Mesenchymal stem cell (in vitro differentiated cells and primary cell): ENCODE data around the gene NTRK3.

ENCODE experiments used
- DNase-seq: peaks from one replicate; pipeline ENCODE4 v3.0.0-alpha.2; 2013
- H2AFZ ChIP-seq: one replicate; pipeline ENCODE4 v1.6.1; 2013; ENCODE audit warnings: low read depth, mild to moderate bottlenecking, control low read depth, inconsistent platforms, low read length, moderate library complexity
- H2AK5ac ChIP-seq: 2 replicates; pipeline ENCODE4 v1.6.1; 2013; ENCODE audit warnings: low read length, moderate library complexity, mild to moderate bottlenecking, inconsistent platforms; ENCODE audit not compliant: severe bottlenecking
- H2BK120ac ChIP-seq: one replicate; pipeline ENCODE4 v1.6.1; 2013; ENCODE audit warnings: low read depth, mild to moderate bottlenecking, inconsistent platforms, low read length, moderate library complexity
- H2BK12ac ChIP-seq, 2 experiments: one replicate each; pipeline ENCODE4 v1.6.1; 2013; ENCODE audit warnings: inconsistent platforms in 2 of 2, low read length in 2 of 2, mild to moderate bottlenecking in 2 of 2, moderate library complexity in 2 of 2, control low read depth in 1 of 2
- H2BK15ac ChIP-seq: one replicate; pipeline ENCODE4 v1.6.1; 2013; ENCODE audit warnings: mild to moderate bottlenecking, low read depth, inconsistent platforms; ENCODE audit not compliant: poor library complexity, severe bottlenecking
- H2BK5ac ChIP-seq: 2 replicates; pipeline ENCODE4 v1.6.1; 2013; ENCODE audit warnings: low read depth, mild to moderate bottlenecking, low read length, control low read depth, inconsistent platforms; ENCODE audit not compliant: poor library complexity, severe bottlenecking
- H3K14ac ChIP-seq, 2 experiments: one replicate each; pipeline ENCODE4 v1.6.1; 2013; ENCODE audit warnings: inconsistent platforms in 2 of 2, low read length in 2 of 2, control low read depth in 1 of 2, mild to moderate bottlenecking in 1 of 2, moderate library complexity in 1 of 2
- H3K18ac ChIP-seq, 2 experiments: one replicate each; pipeline ENCODE4 v1.6.1; 2013; ENCODE audit warnings: inconsistent platforms in 2 of 2, low read length in 2 of 2, control low read depth in 1 of 2, low read depth in 1 of 2, mild to moderate bottlenecking in 1 of 2
- H3K23ac ChIP-seq, 2 experiments: one replicate each; pipeline ENCODE4 v1.6.1; 2013; ENCODE audit warnings: inconsistent platforms in 2 of 2, low read length in 2 of 2, mild to moderate bottlenecking in 2 of 2, moderate library complexity in 2 of 2, control low read depth in 1 of 2
- H3K27ac ChIP-seq: 2 replicates; pipeline ENCODE4 v1.5.1; 2013; ENCODE audit warnings: mild to moderate bottlenecking, moderate library complexity, low read length, control low read depth, inconsistent platforms; ENCODE audit not compliant: poor library complexity, severe bottlenecking
- H3K27me3 ChIP-seq, 2 experiments: 2 replicates each; pipeline versions ENCODE4 v1.6.1 to v1.7.0; 2013; ENCODE audit warnings: low read length in 2 of 2, mild to moderate bottlenecking in 2 of 2, moderate library complexity in 2 of 2, control low read depth in 1 of 2, inconsistent platforms in 1 of 2; ENCODE audit not compliant: control insufficient read depth in 1 of 2, insufficient read depth in 1 of 2
- H3K36me3 ChIP-seq, 2 experiments: 2 replicates each; pipeline versions ENCODE4 v1.6.1 to v1.7.0; 2013; ENCODE audit warnings: low read length in 2 of 2, control low read depth in 1 of 2, inconsistent platforms in 1 of 2, low read depth in 1 of 2, mild to moderate bottlenecking in 1 of 2; ENCODE audit not compliant: insufficient read depth in 2 of 2, control insufficient read depth in 1 of 2
- H3K4ac ChIP-seq, 2 experiments: one replicate each; pipeline ENCODE4 v1.6.1; 2013; ENCODE audit warnings: inconsistent platforms in 2 of 2, low read length in 2 of 2, mild to moderate bottlenecking in 2 of 2, moderate library complexity in 2 of 2, control low read depth in 1 of 2, low read depth in 1 of 2
- H3K4me1 ChIP-seq: 2 replicates; pipeline ENCODE4 v1.6.1; 2013; ENCODE audit warnings: low read depth, low read length, control low read depth; ENCODE audit not compliant: control insufficient read depth, insufficient read depth
- H3K4me2 ChIP-seq: 2 replicates; pipeline ENCODE4 v1.6.1; 2013; ENCODE audit warnings: low read length, mild to moderate bottlenecking, inconsistent platforms; ENCODE audit not compliant: poor library complexity, severe bottlenecking
- H3K4me3 ChIP-seq, 2 experiments: 2 replicates each; pipeline versions ENCODE4 v1.5.1 to v1.7.0; 2013; ENCODE audit warnings: low read length in 2 of 2, mild to moderate bottlenecking in 2 of 2, control low read depth in 1 of 2, low read depth in 1 of 2; ENCODE audit not compliant: insufficient read depth in 1 of 2
- H3K79me1 ChIP-seq: replicated peaks from 2 replicates; pipeline ENCODE4 v1.6.1; 2013; ENCODE audit warnings: mild to moderate bottlenecking, control low read depth, low read length, inconsistent platforms; ENCODE audit not compliant: poor library complexity, severe bottlenecking
- H3K9ac ChIP-seq: 2 replicates; pipeline ENCODE4 v1.7.0; 2013; ENCODE audit warnings: mild to moderate bottlenecking, low read length, moderate library complexity
- H3K9me3 ChIP-seq: 2 replicates; pipeline ENCODE4 v1.7.0; 2013; ENCODE audit warnings: mild to moderate bottlenecking, low read length; ENCODE audit not compliant: control insufficient read depth
- H4K8ac ChIP-seq: one replicate; pipeline ENCODE4 v1.6.1; 2013; ENCODE audit warnings: inconsistent platforms, mild to moderate bottlenecking, low read length, moderate library complexity
- H4K91ac ChIP-seq: one replicate; pipeline ENCODE4 v1.6.1; 2013; ENCODE audit warnings: mild to moderate bottlenecking, low read length, inconsistent platforms
- WGBS: methylation state at CpG from one replicate; pipeline ENCODE4 v1.1.7; 2013; ENCODE audit warnings: mixed read lengths; 5-methylcytosine and 5-hydroxymethylcytosine counted together

Gene NTRK3

DNA sequence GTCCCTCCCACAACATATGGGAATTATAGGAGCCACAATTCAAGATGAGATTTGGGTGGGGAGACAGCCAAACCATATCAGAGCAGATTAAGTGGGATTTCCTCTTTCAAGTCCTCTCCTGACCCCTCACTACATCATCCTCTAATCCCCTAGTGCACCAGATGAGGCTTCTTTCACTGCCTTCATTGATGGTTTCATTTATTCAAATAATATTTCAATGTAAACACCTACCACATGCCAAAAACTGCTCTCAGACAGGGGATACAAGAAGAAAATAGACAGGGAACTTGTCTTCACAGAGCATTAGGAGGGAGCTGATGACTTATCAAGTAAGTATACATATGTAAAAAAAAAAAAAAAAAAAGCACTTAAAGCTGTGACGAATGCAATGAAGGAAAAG, 180.2 kb downstream of the NTRK3 start:
- no peak overlapping the region for H3K4ac ChIP-seq
- WGBS, result 43% methylated on average over 1 of the region's 1 CpG
- H2AFZ ChIP-seq, result no peak overlapping the region
- no peak overlapping the region for H2BK5ac ChIP-seq
- no peak overlapping the region for H2AK5ac ChIP-seq
- no peak overlapping the region for H4K8ac ChIP-seq
- no peaks in the 10 kb centered on the region for H3K4me1 ChIP-seq
- no peak overlapping the region for H3K4me2 ChIP-seq
- peaks cover 0 to 50% of the 10 kb centered on the region in 2 experiments for H3K27me3 ChIP-seq
- no peak overlapping the region for H2BK120ac ChIP-seq
- DNase-seq, result no peak
- H3K18ac ChIP-seq, result no peak overlapping the region
- no peak overlapping the region for H3K4me3 ChIP-seq
- no peaks in the 10 kb centered on the region for H3K79me1 ChIP-seq
- no peak overlapping the region for H3K27ac ChIP-seq
- no peaks in the 10 kb centered on the region for H3K9me3 ChIP-seq
- H2BK15ac ChIP-seq, result no peak overlapping the region
- H3K23ac ChIP-seq, result no peak overlapping the region
- H3K9ac ChIP-seq, result no peak overlapping the region
- no peak overlapping the region for H4K91ac ChIP-seq
- no peaks in the 10 kb centered on the region for H3K36me3 ChIP-seq
- H2BK12ac ChIP-seq, result no peak overlapping the region
- no peak overlapping the region for H3K14ac ChIP-seq

DNA sequence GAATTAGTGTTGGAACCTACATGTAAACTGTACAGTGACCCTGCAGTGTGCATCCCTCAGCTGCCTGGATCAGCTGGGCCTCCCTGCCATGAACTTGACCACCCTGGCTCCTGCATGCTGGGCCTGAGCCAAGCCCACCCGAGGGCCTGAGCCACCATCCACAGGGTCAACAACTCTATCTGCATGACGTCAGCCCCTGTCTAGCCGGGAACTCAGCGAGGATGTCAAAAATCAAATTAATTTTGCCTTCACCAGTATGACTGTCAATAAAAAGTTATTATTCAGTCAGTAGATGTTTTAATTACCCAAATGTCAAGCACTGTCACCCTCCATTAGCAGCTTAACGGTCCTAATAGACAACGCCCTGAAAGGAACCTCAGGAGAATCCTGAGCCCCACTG, 181.4 kb downstream of the NTRK3 start:
- H3K18ac ChIP-seq, result no peak overlapping the region
- no peaks in the 10 kb centered on the region for H3K36me3 ChIP-seq
- H2BK12ac ChIP-seq, result no peak overlapping the region
- no peak overlapping the region for H3K4me2 ChIP-seq
- H3K14ac ChIP-seq, result no peak overlapping the region
- no peak overlapping the region for H4K8ac ChIP-seq
- H3K79me1 ChIP-seq, result no peaks in the 10 kb centered on the region
- H2BK5ac ChIP-seq, result no peak overlapping the region
- H2AFZ ChIP-seq, result no peak overlapping the region
- H3K4ac ChIP-seq, result no peak overlapping the region
- H3K27ac ChIP-seq, result no peak overlapping the region
- no peaks in the 10 kb centered on the region for H3K9me3 ChIP-seq
- H3K9ac ChIP-seq, result no peak overlapping the region
- H3K23ac ChIP-seq, result no peak overlapping the region
- H3K4me1 ChIP-seq, result no peaks in the 10 kb centered on the region
- H3K27me3 ChIP-seq, result peaks cover 0 to 47% of the 10 kb centered on the region in 2 experiments
- H3K4me3 ChIP-seq, result no peak overlapping the region
- DNase-seq, result no peak
- H4K91ac ChIP-seq, result no peak overlapping the region
- H2AK5ac ChIP-seq, result no peak overlapping the region
- WGBS, result 80% methylated on average over 6 of the region's 6 CpGs
- H2BK120ac ChIP-seq, result no peak overlapping the region
- no peak overlapping the region for H2BK15ac ChIP-seq

DNA sequence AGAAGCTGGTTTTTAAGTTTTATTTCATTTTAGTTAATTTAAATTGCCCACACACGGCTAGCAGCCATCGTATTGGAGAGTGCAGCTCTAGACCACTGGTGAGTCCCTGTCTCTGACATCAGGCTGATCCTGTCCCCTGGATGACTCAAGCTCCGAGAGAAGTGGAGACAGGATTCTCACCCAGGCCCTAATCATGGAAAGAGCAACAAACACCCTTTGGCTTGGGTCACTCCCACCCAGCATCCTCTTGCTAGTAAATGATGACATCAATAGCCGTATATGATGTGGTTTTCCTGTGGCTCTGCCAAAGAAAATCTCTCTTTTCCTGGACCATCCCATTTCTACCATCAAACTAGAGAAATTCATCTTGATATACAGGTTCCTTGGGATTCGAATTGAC, 182.2 kb downstream of the NTRK3 start:
- Histone ChIP-seq H3K4me2 (no peak overlapping the region), H3K18ac (no peak overlapping the region), H3K4me3 (no peak overlapping the region), H3K36me3 (no peaks in the 10 kb centered on the region), H2BK120ac (no peak overlapping the region), H2AFZ (no peak overlapping the region), H3K27ac (no peak overlapping the region), H3K14ac (no peak overlapping the region), H3K27me3 (peaks cover 0 to 51% of the 10 kb centered on the region in 2 experiments), H4K8ac (no peak overlapping the region), H3K9me3 (no peaks in the 10 kb centered on the region), H3K9ac (no peak overlapping the region), H2BK15ac (no peak overlapping the region), H3K4me1 (no peaks in the 10 kb centered on the region), H2BK5ac (no peak overlapping the region), H2AK5ac (no peak overlapping the region), H4K91ac (no peak overlapping the region), H2BK12ac (no peak overlapping the region), H3K23ac (no peak overlapping the region), H3K79me1 (no peaks in the 10 kb centered on the region), H3K4ac (no peak overlapping the region)
- 78% methylated on average over 5 of the region's 5 CpGs for WGBS
- DNase-seq, result no peak

DNA sequence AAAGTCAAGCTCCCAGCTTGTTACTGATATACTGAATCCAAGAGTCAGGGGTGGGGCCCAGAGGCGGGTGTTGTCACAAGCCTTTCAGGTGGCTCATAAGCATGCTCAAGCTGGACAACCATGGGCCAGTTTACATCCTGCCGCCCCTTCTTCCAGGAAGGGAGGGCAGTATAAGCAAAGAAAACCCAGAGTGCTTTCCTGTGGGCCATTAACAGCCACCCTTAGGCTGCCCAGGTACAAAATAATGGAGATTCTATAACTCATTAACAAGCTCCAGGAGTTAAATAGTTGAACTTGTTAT, 183.2 kb downstream of the NTRK3 start:
- no peak overlapping the region for H2AFZ ChIP-seq
- H3K23ac ChIP-seq, result no peak overlapping the region
- H2BK5ac ChIP-seq, result no peak overlapping the region
- 35% methylated on average over 2 of the region's 2 CpGs for WGBS
- no peak for DNase-seq
- H3K4me2 ChIP-seq, result no peak overlapping the region
- no peaks in the 10 kb centered on the region for H3K9me3 ChIP-seq
- H3K79me1 ChIP-seq, result no peaks in the 10 kb centered on the region
- H3K18ac ChIP-seq, result no peak overlapping the region
- H3K4ac ChIP-seq, result no peak overlapping the region
- no peak overlapping the region for H2BK12ac ChIP-seq
- H3K27me3 ChIP-seq, result peaks cover 0 to 62% of the 10 kb centered on the region in 2 experiments
- no peak overlapping the region for H3K14ac ChIP-seq
- H2AK5ac ChIP-seq, result no peak overlapping the region
- H2BK120ac ChIP-seq, result no peak overlapping the region
- H4K91ac ChIP-seq, result no peak overlapping the region
- H3K4me1 ChIP-seq, result no peaks in the 10 kb centered on the region
- H3K36me3 ChIP-seq, result no peaks in the 10 kb centered on the region
- no peak overlapping the region for H3K4me3 ChIP-seq
- H3K27ac ChIP-seq, result no peak overlapping the region
- no peak overlapping the region for H4K8ac ChIP-seq
- H2BK15ac ChIP-seq, result no peak overlapping the region
- H3K9ac ChIP-seq, result no peak overlapping the region
